Hepatocyte (in vitro differentiated cells): ENCODE data around the gene HOXC4.

Experiments used
- CTCF ChIP-seq: fragments of 200-600 bp; sonication (generic); IDR thresholded peaks from 2 replicates; pipeline ENCODE4 v1.5.1; 2016; ENCODE audit warnings: antibody characterized with exemption, mild to moderate bottlenecking; ENCODE audit not compliant: poor library complexity
- EZH2 ChIP-seq: fragments of 200-600 bp; sonication (generic); IDR thresholded peaks from 2 replicates; pipeline ENCODE4 v1.6.1; 2016; ENCODE audit warnings: antibody characterized with exemption, mild to moderate bottlenecking, borderline replicate concordance

DNA sequence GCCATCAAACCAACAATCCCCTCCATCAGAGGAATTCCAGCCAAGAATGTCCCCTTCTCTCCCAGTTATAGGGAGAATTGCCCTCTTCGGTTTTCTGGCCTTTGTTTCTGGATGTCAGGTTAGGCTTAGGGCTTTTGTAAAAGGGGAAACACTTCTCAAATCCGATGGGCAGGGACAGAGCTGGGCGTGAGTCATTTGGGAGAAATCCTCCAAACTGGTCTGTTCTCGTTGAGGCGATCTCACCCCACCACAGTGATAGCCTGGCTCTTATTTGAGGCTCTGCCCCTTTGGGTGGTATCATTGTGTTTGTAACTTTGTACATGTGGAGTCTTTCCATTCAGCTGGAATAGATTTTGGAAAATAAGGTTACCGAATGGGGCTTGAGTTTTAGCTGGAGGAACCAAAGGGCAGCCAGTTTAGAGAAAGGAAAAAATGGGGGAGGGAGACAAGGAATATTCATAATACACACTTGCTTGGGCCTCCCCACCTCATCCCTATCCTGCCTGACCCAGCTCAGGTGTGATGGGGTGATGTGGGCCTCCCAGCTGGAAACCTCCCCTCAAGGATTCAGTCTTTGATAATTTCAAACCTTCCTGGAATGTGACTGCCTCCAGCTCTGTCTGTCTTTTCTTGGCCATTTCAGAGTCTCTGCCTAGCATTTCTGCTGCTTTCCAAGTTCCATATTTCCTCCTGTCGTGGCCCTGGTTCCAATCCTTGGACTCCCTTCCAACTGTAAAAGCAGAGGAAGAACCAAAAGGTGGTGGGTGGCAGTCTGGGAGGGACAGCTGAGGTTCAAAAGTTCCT, 7.5 kb downstream of the HOXC4 start:
- TF ChIP-seq CTCF (no peak), EZH2 (no peak)
